Renal cortical epithelial cell (primary cell): ENCODE results near the gene RPL41. TPM values are rescaled to one million over a fixed set of nuclear protein-coding genes. Genes with fewer than 3 reads are reported as not detected.

Source experiments
- DNase-seq: peaks from one replicate; pipeline ENCODE4 v3.0.0-alpha.2; 2011; ENCODE audit warnings: low read depth
- total RNA-seq: library from RNA; depleted of rRNA; stranded (reverse); fragments of >200 nt; gene quantifications from 2 replicates; pipeline ENCODE4 v1.2.3, GENCODE V29; 2014

The RPL41 gene
- total RNA-seq = 1,963 and 2,452 TPM in 2 replicates

- peak; percentile 84 for DNase-seq
These were observed at the start of gene RPL41 for GRCh38 chr12:56116267-56117081. Gene RPL41, plus strand, starts transcription at chr12:56116633.

GRCh38 chr12:56071648-56072047, 44.8 kb upstream of the RPL41 start:
- DNase-seq = peak; percentile 8

- DNase-seq = no peak
These were observed 42.0 kb upstream of the RPL41 start for GRCh38 chr12:56074396-56074795.

- peak; percentile 15 for DNase-seq
These were observed 38.5 kb upstream of the RPL41 start for GRCh38 chr12:56077966-56078365.

- DNase-seq = no peak
These were observed 38.0 kb upstream of the RPL41 start for GRCh38 chr12:56078427-56078826.

GRCh38 chr12:56078931-56079722, 37.3 kb upstream of the RPL41 start:
- peak; percentile 77 for DNase-seq

- DNase-seq = peak; percentile 69
These were observed 36.5 kb upstream of the RPL41 start, which contains the start of gene ERBB3 for GRCh38 chr12:56079723-56080555. Gene ERBB3, plus strand, starts transcription at chr12:56080165. Its CDS starts 136 bp downstream, at chr12:56080301.

- DNase-seq = peak; percentile 36
These were observed 35.8 kb upstream of the RPL41 start for GRCh38 chr12:56080556-56081138.

- DNase-seq = peak; percentile 46
These were observed 34.8 kb upstream of the RPL41 start for GRCh38 chr12:56081393-56082347.

GRCh38 chr12:56082382-56082781, 34.1 kb upstream of the RPL41 start:
- DNase-seq = no peak

GRCh38 chr12:56082967-56083366, 33.5 kb upstream of the RPL41 start:
- DNase-seq = no peak

GRCh38 chr12:56084958-56085543, 31.4 kb upstream of the RPL41 start:
- no peak for DNase-seq

GRCh38 chr12:56086096-56086495, 30.3 kb upstream of the RPL41 start:
- no peak for DNase-seq

- DNase-seq = no peak
These were observed 29.8 kb upstream of the RPL41 start for GRCh38 chr12:56086608-56087007.

- DNase-seq = no peak
These were observed 29.2 kb upstream of the RPL41 start for GRCh38 chr12:56087220-56087619.

GRCh38 chr12:56097738-56098137, 18.7 kb upstream of the RPL41 start:
- DNase-seq = no peak

- DNase-seq = no peak
These were observed 17.8 kb upstream of the RPL41 start for GRCh38 chr12:56098592-56098991.

GRCh38 chr12:56099787-56100186, 16.6 kb upstream of the RPL41 start:
- DNase-seq = no peak

- DNase-seq = no peak
These were observed 15.4 kb upstream of the RPL41 start for GRCh38 chr12:56101045-56101444.

- DNase-seq = no peak
These were observed 13.8 kb upstream of the RPL41 start for GRCh38 chr12:56102683-56103065.
